Liver (tissue), 9 donors: ENCODE results near the gene THSD4. TPM values are rescaled to one million over a fixed set of nuclear protein-coding genes. Genes with fewer than 3 reads are reported as not detected.

Experiments
- DNase-seq: peaks from one replicate; pipeline ENCODE4 v3.0.0-alpha.2; 2017; ENCODE audit warnings: low spot score
- H3K27ac ChIP-seq, 2 donors: one replicate each; pipeline ENCODE4 v1.7.0; 2013; ENCODE audit warnings: inconsistent platforms in 2 of 2, low read length in 2 of 2, control low read depth in 1 of 2, low read depth in 1 of 2, mild to moderate bottlenecking in 1 of 2
- H3K27me3 ChIP-seq, 4 donors: one replicate each; pipeline versions ENCODE4 v1.6.1 to v1.7.0; 2013; ENCODE audit warnings: low read length in 3 of 4, inconsistent platforms in 1 of 4, mild to moderate bottlenecking in 1 of 4, moderate library complexity in 1 of 4; ENCODE audit not compliant: control insufficient read depth in 4 of 4, insufficient read depth in 4 of 4
- H3K36me3 ChIP-seq, 4 donors: one replicate each; pipeline versions ENCODE4 v1.6.1 to v1.7.0; 2013; ENCODE audit warnings: low read length in 3 of 4, mild to moderate bottlenecking in 3 of 4, low read depth in 1 of 4, moderate library complexity in 1 of 4; ENCODE audit not compliant: control insufficient read depth in 4 of 4, insufficient read depth in 3 of 4
- H3K4me1 ChIP-seq, 4 donors: one replicate each; pipeline versions ENCODE4 v1.6.1 to v1.7.0; 2013; ENCODE audit warnings: low read length in 3 of 4, mild to moderate bottlenecking in 3 of 4, moderate library complexity in 1 of 4; ENCODE audit not compliant: control insufficient read depth in 4 of 4, insufficient read depth in 4 of 4
- H3K4me3 ChIP-seq, 3 donors: one replicate each; pipeline versions ENCODE4 v1.6.1 to v1.7.0; 2013; ENCODE audit warnings: low read length in 3 of 3, control low read depth in 1 of 3, low read depth in 1 of 3, mild to moderate bottlenecking in 1 of 3
- H3K9ac ChIP-seq, 2 donors: one replicate each; pipeline ENCODE4 v1.7.0; 2013; ENCODE audit warnings: low read length in 2 of 2, mild to moderate bottlenecking in 2 of 2, moderate library complexity in 2 of 2, control low read depth in 1 of 2, low read depth in 1 of 2
- H3K9me3 ChIP-seq, 4 donors: one replicate each; pipeline versions ENCODE4 v1.6.1 to v1.7.0; 2013; ENCODE audit warnings: low read length in 3 of 4; ENCODE audit not compliant: control insufficient read depth in 4 of 4
- EGR1 ChIP-seq, 2 donors: IDR thresholded peaks; 2 replicates each; pipeline ENCODE4 v1.6.1; 2016 to 2018; ENCODE audit warnings: antibody characterized with exemption in 2 of 2, low read depth in 2 of 2
- FOXA1 ChIP-seq: IDR thresholded peaks from 2 replicates; pipeline ENCODE4 v1.6.1; 2016; ENCODE audit warnings: antibody characterized with exemption
- FOXA2 ChIP-seq: IDR thresholded peaks from 2 replicates; pipeline ENCODE4 v1.6.1; 2016; ENCODE audit warnings: antibody characterized with exemption
- GABPA ChIP-seq, 2 donors: IDR thresholded peaks in 1 of 2; conservative IDR thresholded peaks in 1 of 2; 2 replicates each; pipeline ENCODE4 v1.6.1; 2016; ENCODE audit warnings: antibody characterized with exemption in 2 of 2, mild to moderate bottlenecking in 1 of 2, moderate library complexity in 1 of 2
- JUND ChIP-seq, 2 donors: IDR thresholded peaks; 2 replicates each; pipeline ENCODE4 v1.6.1; 2016; ENCODE audit warnings: antibody characterized with exemption in 2 of 2
- NR2F2 ChIP-seq: IDR thresholded peaks from 2 replicates; pipeline ENCODE4 v1.6.1; 2016; ENCODE audit warnings: antibody characterized with exemption
- RAD21 ChIP-seq, 2 donors: IDR thresholded peaks; 2 replicates each; pipeline ENCODE4 v1.6.1; 2016; ENCODE audit warnings: antibody characterized with exemption in 2 of 2, mild to moderate bottlenecking in 2 of 2
- SP1 ChIP-seq: IDR thresholded peaks from 2 replicates; pipeline ENCODE4 v1.6.1; 2018; ENCODE audit warnings: antibody characterized with exemption, mild to moderate bottlenecking
- TAF1 ChIP-seq: conservative IDR thresholded peaks from 2 replicates; pipeline ENCODE4 v1.6.1; 2016; ENCODE audit warnings: antibody characterized with exemption, mild to moderate bottlenecking
- WGBS: extraction: QIAGEN DNeasy Blood & Tissue Kit; methylation state at CpG from one replicate; pipeline ENCODE4 v1.1.7; 2013; 5-methylcytosine and 5-hydroxymethylcytosine counted together
- polyA plus RNA-seq, 2 donors: library from polyadenylated mRNA; stranded (reverse) in 1 of 2; unstranded in 1 of 2; fragments of 200-250 nt in 1 of 2; fragments of >200 nt in 1 of 2; fragmentation: Nextera tagmentation in 1 of 2; extraction: Ambion mirVana in 1 of 2; gene quantifications; one replicate each; pipeline versions ENCODE4 v1.2.1 to v1.2.3, GENCODE V29; 2013 to 2015
- total RNA-seq, 2 donors: library from RNA; depleted of rRNA; stranded (reverse); fragments of >200 nt; gene quantifications; one replicate each; pipeline ENCODE4 v1.2.3, GENCODE V29; 2014
- TF ChIP-seq, protein P1 (sequence below): IDR thresholded peaks from 2 replicates; pipeline ENCODE4 v1.6.1; 2016; ENCODE audit warnings: antibody characterized with exemption
- TF ChIP-seq, protein P2 (sequence below): fragments of 150-350 bp; IDR thresholded peaks from 2 replicates; pipeline ENCODE4 v1.5.1; 2017; ENCODE audit warnings: improper control_type of control experiment, low read depth, low read length; ENCODE audit not compliant: missing input control
- TF ChIP-seq, protein P3 (sequence below): IDR thresholded peaks from 2 replicates; pipeline ENCODE4 v1.6.1; 2016; ENCODE audit warnings: antibody characterized with exemption
- TF ChIP-seq, protein P4 (sequence below): IDR thresholded peaks from 2 replicates; pipeline ENCODE4 v1.6.1; 2016; ENCODE audit warnings: antibody characterized with exemption, mild to moderate bottlenecking
- TF ChIP-seq, protein P5 (sequence below): IDR thresholded peaks from 2 replicates; pipeline ENCODE4 v1.6.1; 2016; ENCODE audit warnings: antibody characterized with exemption
- donor health status: healthy.
- donor health status: healthy.
- donor health status: healthy.
- donor health status: healthy.
- donor health status: healthy.

THSD4 gene
- total and polyA plus RNA-seq, 4 donors, result 0.23 to 11.5 (median 1.9) TPM

DNA sequence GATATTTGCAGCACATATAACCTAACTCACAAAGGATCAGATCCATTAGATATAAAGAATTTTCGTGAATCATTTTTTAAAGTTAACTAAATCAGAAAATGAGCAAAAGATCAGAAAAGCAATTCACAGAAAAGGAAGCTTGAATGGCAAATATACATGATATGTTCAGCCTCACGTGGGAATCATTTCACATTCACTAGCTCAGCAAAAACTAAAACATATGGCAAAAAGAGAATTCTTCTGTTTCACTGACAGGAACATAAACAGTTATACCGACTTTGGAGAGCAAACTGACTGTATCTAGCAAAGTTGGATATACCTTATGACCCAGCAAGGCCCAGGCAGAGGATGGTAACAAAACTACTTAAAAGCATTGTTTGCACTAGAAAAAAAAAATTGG, 661.0 kb downstream of the THSD4 start (continued):
- TF ChIP-seq, protein P1, sequence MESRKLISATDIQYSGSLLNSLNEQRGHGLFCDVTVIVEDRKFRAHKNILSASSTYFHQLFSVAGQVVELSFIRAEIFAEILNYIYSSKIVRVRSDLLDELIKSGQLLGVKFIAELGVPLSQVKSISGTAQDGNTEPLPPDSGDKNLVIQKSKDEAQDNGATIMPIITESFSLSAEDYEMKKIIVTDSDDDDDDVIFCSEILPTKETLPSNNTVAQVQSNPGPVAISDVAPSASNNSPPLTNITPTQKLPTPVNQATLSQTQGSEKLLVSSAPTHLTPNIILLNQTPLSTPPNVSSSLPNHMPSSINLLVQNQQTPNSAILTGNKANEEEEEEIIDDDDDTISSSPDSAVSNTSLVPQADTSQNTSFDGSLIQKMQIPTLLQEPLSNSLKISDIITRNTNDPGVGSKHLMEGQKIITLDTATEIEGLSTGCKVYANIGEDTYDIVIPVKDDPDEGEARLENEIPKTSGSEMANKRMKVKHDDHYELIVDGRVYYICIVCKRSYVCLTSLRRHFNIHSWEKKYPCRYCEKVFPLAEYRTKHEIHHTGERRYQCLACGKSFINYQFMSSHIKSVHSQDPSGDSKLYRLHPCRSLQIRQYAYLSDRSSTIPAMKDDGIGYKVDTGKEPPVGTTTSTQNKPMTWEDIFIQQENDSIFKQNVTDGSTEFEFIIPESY, result no peak
- TF ChIP-seq, protein P2, sequence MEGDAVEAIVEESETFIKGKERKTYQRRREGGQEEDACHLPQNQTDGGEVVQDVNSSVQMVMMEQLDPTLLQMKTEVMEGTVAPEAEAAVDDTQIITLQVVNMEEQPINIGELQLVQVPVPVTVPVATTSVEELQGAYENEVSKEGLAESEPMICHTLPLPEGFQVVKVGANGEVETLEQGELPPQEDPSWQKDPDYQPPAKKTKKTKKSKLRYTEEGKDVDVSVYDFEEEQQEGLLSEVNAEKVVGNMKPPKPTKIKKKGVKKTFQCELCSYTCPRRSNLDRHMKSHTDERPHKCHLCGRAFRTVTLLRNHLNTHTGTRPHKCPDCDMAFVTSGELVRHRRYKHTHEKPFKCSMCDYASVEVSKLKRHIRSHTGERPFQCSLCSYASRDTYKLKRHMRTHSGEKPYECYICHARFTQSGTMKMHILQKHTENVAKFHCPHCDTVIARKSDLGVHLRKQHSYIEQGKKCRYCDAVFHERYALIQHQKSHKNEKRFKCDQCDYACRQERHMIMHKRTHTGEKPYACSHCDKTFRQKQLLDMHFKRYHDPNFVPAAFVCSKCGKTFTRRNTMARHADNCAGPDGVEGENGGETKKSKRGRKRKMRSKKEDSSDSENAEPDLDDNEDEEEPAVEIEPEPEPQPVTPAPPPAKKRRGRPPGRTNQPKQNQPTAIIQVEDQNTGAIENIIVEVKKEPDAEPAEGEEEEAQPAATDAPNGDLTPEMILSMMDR, result no peak
- TF ChIP-seq FOXA2 (no peak), EGR1 (IDR thresholded peaks at IDR 0.05; ENCODE audit: low read depth in 2 of 2) (no peak), GABPA (IDR thresholded peaks at IDR 0.05 in 1 of 2, conservative IDR thresholded peaks at IDR 0.05 in 1 of 2) (no peak)

DNA sequence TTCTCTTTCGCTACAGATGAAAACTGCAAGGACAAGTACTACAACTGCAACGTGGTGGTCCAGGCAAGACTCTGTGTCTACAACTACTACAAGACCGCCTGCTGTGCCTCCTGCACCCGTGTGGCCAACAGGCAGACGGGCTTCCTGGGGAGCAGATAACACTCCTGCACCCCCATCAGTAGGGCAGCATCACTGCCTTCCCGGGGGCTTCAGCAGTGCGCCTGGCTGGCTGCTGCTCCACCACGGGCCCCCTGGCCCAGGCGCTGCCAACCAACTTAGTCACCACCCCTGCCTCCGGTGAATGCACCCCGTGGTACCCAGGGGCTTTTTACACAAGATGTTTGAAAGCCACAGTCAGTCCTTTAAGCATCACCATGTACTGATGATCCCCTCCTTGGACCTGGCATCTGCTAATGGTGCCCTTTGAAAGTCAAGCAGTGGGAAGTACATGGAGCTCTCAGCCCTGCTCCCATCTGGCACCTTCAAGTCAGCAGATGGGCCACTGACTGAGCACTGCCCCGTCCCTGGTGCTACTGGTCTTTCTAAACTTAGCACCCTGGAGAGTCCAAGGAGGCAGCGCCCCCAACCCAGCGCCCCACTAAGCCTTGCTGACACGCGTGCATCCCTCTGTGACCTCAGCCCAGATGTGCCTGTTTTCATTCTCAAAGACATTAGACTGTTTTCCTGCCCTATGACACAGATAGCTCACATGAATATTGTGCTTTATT, 662.1 kb downstream of the THSD4 start:
- Histone ChIP-seq H3K27ac (no peak overlapping the region), H3K9ac (no peak overlapping the region), H3K4me3 (no peak overlapping the region), H3K36me3 (peaks cover 0 to 9% (median 2%) of the 10 kb centered on the region in 4 donors), H3K27me3 (no peaks in the 10 kb centered on the region), H3K9me3 (no peaks in the 10 kb centered on the region), H3K4me1 (no peaks in the 10 kb centered on the region)
- 92% methylated on average over 16 of the region's 16 CpGs for WGBS
- no peak for DNase-seq
- TF ChIP-seq NR2F2 (no peak), FOXA1 (no peak), FOXA2 (no peak), GABPA (IDR thresholded peaks at IDR 0.05 in 1 of 2, conservative IDR thresholded peaks at IDR 0.05 in 1 of 2) (no peak), JUND (IDR thresholded peaks at IDR 0.05) (no peak)
- TF ChIP-seq, protein P1, result no peak

DNA sequence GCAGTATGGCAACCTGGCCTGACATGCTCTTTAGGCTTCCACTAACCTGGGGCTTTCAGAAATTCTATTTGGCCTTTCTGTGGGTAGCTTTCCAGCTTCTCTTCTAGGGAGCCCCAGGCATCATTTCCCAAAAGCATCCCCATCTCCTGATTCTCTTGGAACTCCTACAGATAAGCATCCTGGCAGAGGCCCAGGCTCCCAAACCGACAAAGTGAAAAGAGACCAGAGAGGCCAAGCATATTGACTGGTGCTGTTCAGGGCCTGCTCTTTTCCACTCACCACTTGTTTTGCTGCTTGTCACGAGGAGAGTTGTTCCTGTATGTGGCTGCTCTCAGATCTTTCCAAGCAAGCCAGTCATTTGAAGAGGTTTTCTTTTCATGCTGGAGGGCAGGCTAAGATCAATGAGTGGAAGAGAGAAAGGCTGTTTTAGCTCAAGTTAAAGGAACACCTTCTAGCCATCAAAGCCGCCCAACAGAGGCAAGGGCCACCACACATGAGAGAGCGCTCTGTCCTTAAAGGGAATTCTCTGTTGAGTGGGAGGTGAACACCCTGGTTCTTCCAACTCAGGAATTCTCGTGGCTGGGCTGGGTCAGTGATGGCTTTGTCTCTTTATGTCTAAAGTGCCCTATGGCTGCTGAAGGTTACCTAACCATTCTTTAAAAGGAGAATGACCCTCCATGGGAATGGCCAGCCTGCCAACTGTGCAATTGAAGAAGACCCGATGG, 664.0 kb downstream of the THSD4 start:
- Histone ChIP-seq H3K4me1 (no peaks in the 10 kb centered on the region), H3K4me3 (no peak overlapping the region), H3K27me3 (no peaks in the 10 kb centered on the region), H3K27ac (no peak overlapping the region), H3K9ac (no peak overlapping the region), H3K9me3 (no peaks in the 10 kb centered on the region), H3K36me3 (peaks cover 0 to 9% (median 2%) of the 10 kb centered on the region in 4 donors)
- WGBS, result 95% methylated on average over 6 of the region's 6 CpGs
- no peak for DNase-seq
- TF ChIP-seq RAD21 (IDR thresholded peaks at IDR 0.05) (no peak), TAF1 (no peak), EGR1 (IDR thresholded peaks at IDR 0.05; ENCODE audit: low read depth in 2 of 2) (no peak), SP1 (no peak), GABPA (IDR thresholded peaks at IDR 0.05 in 1 of 2, conservative IDR thresholded peaks at IDR 0.05 in 1 of 2) (no peak), JUND (IDR thresholded peaks at IDR 0.05) (no peak)
- TF ChIP-seq, protein P1, result no peak
- TF ChIP-seq, protein P3, sequence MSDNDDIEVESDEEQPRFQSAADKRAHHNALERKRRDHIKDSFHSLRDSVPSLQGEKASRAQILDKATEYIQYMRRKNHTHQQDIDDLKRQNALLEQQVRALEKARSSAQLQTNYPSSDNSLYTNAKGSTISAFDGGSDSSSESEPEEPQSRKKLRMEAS, result no peak
- TF ChIP-seq, protein P4, sequence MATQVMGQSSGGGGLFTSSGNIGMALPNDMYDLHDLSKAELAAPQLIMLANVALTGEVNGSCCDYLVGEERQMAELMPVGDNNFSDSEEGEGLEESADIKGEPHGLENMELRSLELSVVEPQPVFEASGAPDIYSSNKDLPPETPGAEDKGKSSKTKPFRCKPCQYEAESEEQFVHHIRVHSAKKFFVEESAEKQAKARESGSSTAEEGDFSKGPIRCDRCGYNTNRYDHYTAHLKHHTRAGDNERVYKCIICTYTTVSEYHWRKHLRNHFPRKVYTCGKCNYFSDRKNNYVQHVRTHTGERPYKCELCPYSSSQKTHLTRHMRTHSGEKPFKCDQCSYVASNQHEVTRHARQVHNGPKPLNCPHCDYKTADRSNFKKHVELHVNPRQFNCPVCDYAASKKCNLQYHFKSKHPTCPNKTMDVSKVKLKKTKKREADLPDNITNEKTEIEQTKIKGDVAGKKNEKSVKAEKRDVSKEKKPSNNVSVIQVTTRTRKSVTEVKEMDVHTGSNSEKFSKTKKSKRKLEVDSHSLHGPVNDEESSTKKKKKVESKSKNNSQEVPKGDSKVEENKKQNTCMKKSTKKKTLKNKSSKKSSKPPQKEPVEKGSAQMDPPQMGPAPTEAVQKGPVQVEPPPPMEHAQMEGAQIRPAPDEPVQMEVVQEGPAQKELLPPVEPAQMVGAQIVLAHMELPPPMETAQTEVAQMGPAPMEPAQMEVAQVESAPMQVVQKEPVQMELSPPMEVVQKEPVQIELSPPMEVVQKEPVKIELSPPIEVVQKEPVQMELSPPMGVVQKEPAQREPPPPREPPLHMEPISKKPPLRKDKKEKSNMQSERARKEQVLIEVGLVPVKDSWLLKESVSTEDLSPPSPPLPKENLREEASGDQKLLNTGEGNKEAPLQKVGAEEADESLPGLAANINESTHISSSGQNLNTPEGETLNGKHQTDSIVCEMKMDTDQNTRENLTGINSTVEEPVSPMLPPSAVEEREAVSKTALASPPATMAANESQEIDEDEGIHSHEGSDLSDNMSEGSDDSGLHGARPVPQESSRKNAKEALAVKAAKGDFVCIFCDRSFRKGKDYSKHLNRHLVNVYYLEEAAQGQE, result no peak
- TF ChIP-seq, protein P5, sequence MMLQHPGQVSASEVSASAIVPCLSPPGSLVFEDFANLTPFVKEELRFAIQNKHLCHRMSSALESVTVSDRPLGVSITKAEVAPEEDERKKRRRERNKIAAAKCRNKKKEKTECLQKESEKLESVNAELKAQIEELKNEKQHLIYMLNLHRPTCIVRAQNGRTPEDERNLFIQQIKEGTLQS, result no peak
